GM12892 (cell line): ENCODE results near the gene UBXN6.

Source experiments
- DNase-seq: peaks from one replicate; pipeline ENCODE4 v3.0.0; 2011; ENCODE audit not compliant: insufficient read length
- FAIRE-seq: peaks from 2 replicates; lab custom pipeline; 2011; peaks lifted over from hg19 to GRCh38; lab: Jason Lieb, UNC
- POLR2A ChIP-seq: IDR thresholded peaks from 2 replicates; pipeline ENCODE4 v1.6.1; 2011; ENCODE audit warnings: low read depth, low read length, control low read depth
- POLR2AphosphoS5 ChIP-seq: IDR thresholded peaks from 2 replicates; pipeline ENCODE4 v1.6.1; 2011; ENCODE audit warnings: low read depth, low read length, control low read depth
- TAF1 ChIP-seq: IDR thresholded peaks from 2 replicates; pipeline ENCODE4 v1.6.1; 2011; ENCODE audit warnings: low read depth, mild to moderate bottlenecking, control low read depth, low read length, borderline replicate concordance

The UBXN6 gene

DNA sequence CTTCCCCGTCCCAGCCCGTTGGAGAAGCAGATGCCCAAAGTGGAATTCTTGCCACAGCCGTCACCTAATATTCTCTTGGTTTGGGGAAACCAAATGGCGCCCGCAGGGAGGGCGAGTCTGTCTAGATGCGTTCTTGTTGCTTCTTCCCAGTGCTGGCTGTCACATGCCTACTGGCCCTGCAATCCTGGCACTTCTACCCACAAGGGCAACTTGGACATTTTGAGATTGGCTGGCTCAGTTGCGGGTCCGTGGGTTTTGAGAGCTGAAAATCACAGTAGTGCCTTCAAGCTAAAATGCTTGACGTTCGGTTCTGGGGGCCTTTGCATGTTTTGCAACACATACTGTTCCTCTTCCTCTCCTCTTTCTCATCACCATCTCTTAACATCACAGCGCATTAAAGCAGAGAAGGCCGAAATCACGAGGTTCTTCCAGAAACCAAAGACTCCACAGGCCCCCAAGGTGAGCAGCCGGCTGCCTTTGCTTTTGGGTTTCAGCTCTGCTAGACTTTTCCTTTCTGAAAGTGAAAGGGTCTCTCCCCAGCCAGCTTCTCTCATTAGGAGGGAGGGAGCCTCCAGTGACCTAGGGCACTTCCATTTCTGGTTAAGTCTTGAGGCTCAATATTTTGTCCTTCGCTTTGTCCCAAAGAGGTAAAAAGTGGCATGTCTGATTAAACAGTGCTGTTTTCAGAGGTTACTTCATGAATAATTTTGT, 34.0 kb downstream of the UBXN6 start:
- FAIRE-seq (no peak), DNase-seq (no peak)
- TF ChIP-seq TAF1 (no peak), POLR2A (no peak), POLR2AphosphoS5 (no peak)

GRCh38 chr19:4416268-4416667, 41.3 kb downstream of the UBXN6 start:
- FAIRE-seq (no peak), DNase-seq (no peak)
- TF ChIP-seq POLR2A (no peak), TAF1 (no peak), POLR2AphosphoS5 (no peak)

- no peak for FAIRE-seq
- TF ChIP-seq TAF1 = no peak
- no peak for TF ChIP-seq POLR2AphosphoS5
- TF ChIP-seq POLR2A = no peak
- no peak for DNase-seq
Observed at GRCh38 chr19:4415352-4415751, 42.2 kb downstream of the UBXN6 start.

DNA sequence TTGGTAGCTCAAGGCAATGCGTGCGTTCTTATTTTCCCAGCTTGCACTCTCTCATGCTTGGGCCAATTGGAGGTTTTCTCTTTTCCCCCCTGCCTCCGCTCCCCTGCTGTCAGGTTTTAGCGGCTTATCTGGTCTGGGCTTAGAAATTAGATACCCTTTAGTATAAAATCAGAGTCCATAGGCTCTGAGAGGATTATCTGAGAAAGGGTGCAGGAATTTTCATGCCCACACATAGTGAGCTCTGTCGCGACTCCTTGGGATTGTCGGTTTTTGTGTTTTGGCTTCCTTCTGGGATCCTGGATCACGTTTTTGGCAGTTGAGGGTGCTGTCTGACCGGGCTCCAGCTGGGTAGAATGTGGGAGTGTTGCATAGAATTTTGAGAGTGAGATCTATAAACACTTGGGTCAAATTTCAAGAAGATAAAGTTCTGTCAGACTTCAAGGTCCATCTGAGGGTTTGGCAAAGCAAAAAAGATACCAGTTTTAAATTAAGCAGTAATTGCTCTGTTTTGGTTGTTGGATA, 42.7 kb downstream of the UBXN6 start:
- DNase-seq (no peak), FAIRE-seq (no peak)
- TF ChIP-seq POLR2AphosphoS5 = no peak
- no peak for TF ChIP-seq POLR2A
- no peak for TF ChIP-seq TAF1

- FAIRE-seq (no peak), DNase-seq (no peak)
- no peak for TF ChIP-seq POLR2AphosphoS5
- no peak for TF ChIP-seq TAF1
- TF ChIP-seq POLR2A = no peak; the same call in 1 of the 2 replicates
Observed at GRCh38 chr19:4414144-4414799, 43.3 kb downstream of the UBXN6 start.

DNA sequence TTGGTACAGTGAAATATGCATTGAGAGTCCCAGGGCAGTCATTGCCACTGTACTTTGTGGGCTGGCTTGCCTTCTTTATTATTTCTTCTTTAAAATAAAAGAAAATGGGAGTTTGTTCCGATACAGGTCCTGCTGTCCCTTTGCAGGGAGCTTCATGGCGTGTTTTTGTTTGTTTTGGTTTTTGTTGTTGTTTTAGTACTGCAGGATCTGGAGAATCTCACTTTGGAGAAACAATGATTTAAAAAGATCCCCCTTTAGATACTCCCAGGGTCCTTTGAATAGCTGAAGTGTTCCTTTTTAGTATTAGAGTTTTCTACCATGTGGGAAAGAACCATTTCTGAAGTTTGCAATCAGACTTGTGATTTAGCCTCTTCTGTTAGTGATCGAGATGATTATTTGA, 44.0 kb downstream of the UBXN6 start:
- DNase-seq (no peak), FAIRE-seq (no peak)
- no peak for TF ChIP-seq POLR2A
- no peak for TF ChIP-seq TAF1
- TF ChIP-seq POLR2AphosphoS5 = no peak

GRCh38 chr19:4409123-4409933, 48.3 kb downstream of the UBXN6 start:
- no peak for TF ChIP-seq POLR2A
- 0 out of 2 replicates have a peak, but pooled peaks have one; percentile 40 for TF ChIP-seq POLR2AphosphoS5
- no peak for TF ChIP-seq TAF1

GRCh38 chr19:4406626-4407025, 51.0 kb downstream of the UBXN6 start:
- FAIRE-seq (no peak), DNase-seq (no peak)
- TF ChIP-seq POLR2A = no peak
- no peak for TF ChIP-seq POLR2AphosphoS5
- no peak for TF ChIP-seq TAF1

More at GRCh38 chr19:4409123-4409933, 48.3 kb downstream of the UBXN6 start:
- FAIRE-seq = no peak
- no peak for DNase-seq

GRCh38 chr19:4405977-4406376, 51.6 kb downstream of the UBXN6 start:
- FAIRE-seq = no peak
- DNase-seq = no peak

DNA sequence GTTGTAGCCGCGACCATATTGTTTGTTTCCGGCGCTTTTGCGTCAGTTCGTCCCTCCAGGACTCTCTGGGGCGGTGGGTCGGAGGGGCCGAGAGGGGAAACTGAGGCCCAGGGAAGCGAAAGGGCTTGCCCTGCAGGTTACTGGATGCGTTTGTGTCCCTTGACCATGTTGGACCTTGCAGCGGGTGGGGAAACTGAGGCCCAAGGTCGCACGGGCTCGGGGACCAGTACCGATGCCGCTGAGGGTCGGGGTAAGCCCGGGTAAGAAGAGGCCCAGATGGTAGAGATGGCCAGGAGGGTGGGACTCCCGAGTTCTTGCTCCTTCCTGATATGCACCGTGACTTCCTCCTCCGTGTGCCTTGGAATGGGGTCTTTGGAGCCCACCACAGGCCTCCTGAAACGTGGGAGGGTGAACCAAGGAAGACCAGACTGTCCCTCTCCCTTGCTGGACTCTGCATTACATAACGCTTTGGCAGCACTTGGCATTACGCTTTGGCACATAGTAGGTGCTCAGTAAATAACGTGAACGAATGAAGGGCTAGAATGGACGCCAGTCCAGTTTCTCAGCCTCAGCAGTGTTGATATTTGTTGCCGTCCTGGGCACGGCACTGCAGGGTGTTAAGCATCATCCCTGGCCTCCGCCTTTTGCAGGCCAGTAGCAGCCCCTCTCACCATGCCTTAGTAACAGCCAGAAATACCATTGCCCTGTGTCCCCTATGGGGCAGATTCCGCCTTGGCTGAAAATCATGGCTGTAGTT, 54.4 kb downstream of the UBXN6 start:
- no peak for TF ChIP-seq POLR2AphosphoS5
- no peak for TF ChIP-seq POLR2A
- TF ChIP-seq TAF1 = no peak
- DNase-seq (no peak), FAIRE-seq (no peak)

More at GRCh38 chr19:4405977-4406376, 51.6 kb downstream of the UBXN6 start:
- TF ChIP-seq TAF1 = no peak
- no peak for TF ChIP-seq POLR2AphosphoS5
- no peak for TF ChIP-seq POLR2A
